GM12865 (cell line): ENCODE data around the gene ASPSCR1.

Source experiments
- DNase-seq: peaks from one replicate; pipeline ENCODE4 v3.0.0; 2010; ENCODE audit warnings: low read depth
- H3K4me3 ChIP-seq: 2 replicates; pipeline ENCODE4 v1.5.1; 2011; ENCODE audit warnings: mild to moderate bottlenecking, low read depth, low read length, control low read depth
- CTCF ChIP-seq: IDR thresholded peaks from 2 replicates; pipeline ENCODE4 v1.5.1; 2011; ENCODE audit warnings: low read length, control low read depth, low read depth, inconsistent platforms; ENCODE audit not compliant: insufficient read depth; ENCODE audit errors: missing control alignments

Gene ASPSCR1

GRCh38 chr17:81935709-81936084, 41.7 kb upstream of the ASPSCR1 start:
- DNase-seq: no peak
- H3K4me3 ChIP-seq: no peak overlapping the region
- TF ChIP-seq CTCF: no peak

GRCh38 chr17:81939218-81939617, 38.2 kb upstream of the ASPSCR1 start:
- no peak for TF ChIP-seq CTCF
- DNase-seq: no peak
- H3K4me3 ChIP-seq: no peak overlapping the region

GRCh38 chr17:81939881-81940385, 37.5 kb upstream of the ASPSCR1 start:
- no peak for TF ChIP-seq CTCF
- no peak for DNase-seq
- no peak overlapping the region for H3K4me3 ChIP-seq

GRCh38 chr17:81940538-81941483, 36.6 kb upstream of the ASPSCR1 start:
- TF ChIP-seq CTCF: no peak
- no peak for DNase-seq
- no peak overlapping the region for H3K4me3 ChIP-seq

GRCh38 chr17:81941484-81942166, 35.8 kb upstream of the ASPSCR1 start:
- no peak for TF ChIP-seq CTCF
- no peak overlapping the region for H3K4me3 ChIP-seq
- no peak for DNase-seq

- no peak overlapping the region for H3K4me3 ChIP-seq
- DNase-seq: no peak
- no peak for TF ChIP-seq CTCF
These were observed 35.3 kb upstream of the ASPSCR1 start for GRCh38 chr17:81942167-81942553.
